PC-3 (cell line): ENCODE data around the gene MEGF6. TPM values are rescaled to one million over a fixed set of nuclear protein-coding genes. Genes with fewer than 3 reads are reported as not detected.

Source experiments
- ATAC-seq: fragments of 200-7000 bp; cut with Tn5 transposase; 2 replicates; pipeline ENCODE4 v1.9.1; 2020; ENCODE audit warnings: mild to moderate bottlenecking, moderate library complexity
- BruUV-seq: library from RNA; stranded (reverse); fragments of 400-500 nt; replicated peaks from 2 replicates; lab custom pipeline; 2021; lab: Mats Ljungman, UMichigan
- CTCF ChIA-PET: fragments of 300-600 bp; sonication (Branson Sonifier 250); formaldehyde crosslinking; loops from one replicate; lab custom pipeline; 2022; ENCODE audit warnings: antibody characterized with exemption; lab: Charles Lee
- POLR2A ChIA-PET: fragments of 300-600 bp; sonication (Branson Sonifier 250); formaldehyde crosslinking; loops from one replicate; lab custom pipeline; 2022; ENCODE audit warnings: antibody characterized with exemption; ENCODE audit not compliant: unreplicated experiment; lab: Charles Lee
- DNase-seq: peaks from one replicate; pipeline ENCODE4 v3.0.0-alpha.2; 2015
- H2AFZ ChIP-seq: fragments of 300-600 bp; sonication (generic); 2 replicates; pipeline ENCODE4 v1.6.0; 2016; ENCODE audit warnings: antibody characterized with exemption, low read length
- H3F3A ChIP-seq: fragments of 300-600 bp; sonication (generic); one replicate; pipeline ENCODE4 v1.6.0; 2017; ENCODE audit warnings: antibody characterized with exemption, low read length, control low read depth, mild to moderate bottlenecking; ENCODE audit not compliant: unreplicated experiment
- H3K27ac ChIP-seq: fragments of 300-600 bp; sonication (generic); 2 replicates; pipeline ENCODE4 v1.5.1; 2016; ENCODE audit warnings: mild to moderate bottlenecking, low read length
- H3K27me3 ChIP-seq: fragments of 300-600 bp; sonication (generic); 2 replicates; pipeline ENCODE4 v1.6.1; 2016; ENCODE audit warnings: low read length, mixed read lengths
- H3K36me3 ChIP-seq: fragments of 300-600 bp; sonication (generic); 2 replicates; pipeline ENCODE4 v1.6.1; 2016; ENCODE audit warnings: low read depth, mixed run types, low read length, mixed read lengths
- H3K4me1 ChIP-seq: fragments of 300-600 bp; sonication (generic); 2 replicates; pipeline ENCODE4 v1.5.1; 2016; ENCODE audit warnings: low read length; ENCODE audit not compliant: insufficient read depth
- H3K4me2 ChIP-seq: fragments of 300-600 bp; sonication (generic); 2 replicates; pipeline ENCODE4 v1.6.0; 2016; ENCODE audit warnings: low read length
- H3K4me3 ChIP-seq: fragments of 300-600 bp; sonication (generic); 2 replicates; pipeline ENCODE4 v1.5.1; 2016; ENCODE audit warnings: mild to moderate bottlenecking, low read length, mixed read lengths
- H3K79me2 ChIP-seq: fragments of 300-600 bp; sonication (generic); 2 replicates; pipeline ENCODE4 v1.6.1; 2017; ENCODE audit warnings: low read length, mixed read lengths
- H3K9ac ChIP-seq: fragments of 300-600 bp; sonication (generic); 2 replicates; pipeline ENCODE4 v1.6.0; 2016; ENCODE audit warnings: mild to moderate bottlenecking, low read length
- H3K9me2 ChIP-seq: fragments of 300-600 bp; sonication (generic); replicated peaks from 2 replicates; pipeline ENCODE4 v1.6.1; 2016; ENCODE audit warnings: mixed run types, low read length, mixed read lengths
- H3K9me3 ChIP-seq: fragments of 300-600 bp; sonication (generic); 2 replicates; pipeline ENCODE4 v1.6.1; 2016; ENCODE audit warnings: low read length, mixed read lengths
- H4K20me1 ChIP-seq: fragments of 300-600 bp; sonication (generic); 2 replicates; pipeline ENCODE4 v1.6.1; 2016; ENCODE audit warnings: low read length, mixed read lengths
- CTCF ChIP-seq: fragments of 300-600 bp; sonication (generic); conservative IDR thresholded peaks from 2 replicates; pipeline ENCODE4 v1.5.1; 2017; ENCODE audit warnings: antibody characterized with exemption, low read depth, mild to moderate bottlenecking, low read length
- EZH2 ChIP-seq: fragments of 300-600 bp; sonication (generic); IDR thresholded peaks from one replicate; pipeline ENCODE4 v1.6.1; 2017; ENCODE audit warnings: antibody characterized with exemption, mild to moderate bottlenecking, low read length; ENCODE audit not compliant: unreplicated experiment
- EZH2phosphoT487 ChIP-seq: fragments of 300-600 bp; sonication (generic); IDR thresholded peaks from 2 replicates; pipeline ENCODE4 v1.6.1; 2018; ENCODE audit warnings: mild to moderate bottlenecking, antibody characterized with exemption, low read length, borderline replicate concordance
- intact Hi-C: fragments of 100-400 bp; cut with micrococcal nuclease; formaldehyde crosslinking; loops from 2 replicates; pipeline ENCODE4 v1.9.0; 2023
- total RNA-seq: library from RNA; depleted of rRNA; stranded (reverse); fragments of >200 nt; gene quantifications from 2 replicates; pipeline ENCODE4 v1.2.3, GENCODE V29; 2014

The MEGF6 gene
- total RNA-seq, 1 experiment from 2014 or later, result 32.5 TPM

GRCh38 chr1:3507636-3508275 lies 103.6 kb downstream of the MEGF6 start:
- Histone ChIP-seq H2AFZ (no peak overlapping the region), H3K36me3 (no peaks in the 10 kb centered on the region), H3K27ac (no peak overlapping the region), H4K20me1 (no peaks in the 10 kb centered on the region), H3K9ac (no peak overlapping the region), H3K9me3 (no peaks in the 10 kb centered on the region), H3K4me3 (no peak overlapping the region), H3F3A (no peaks in the 10 kb centered on the region), H3K4me1 (peaks cover 14% of the 10 kb centered on the region), H3K9me2 (no peaks in the 10 kb centered on the region), H3K79me2 (no peaks in the 10 kb centered on the region), H3K4me2 (no peak overlapping the region), H3K27me3 (no peaks in the 10 kb centered on the region)
- POLR2A ChIA-PET, result interaction anchor here (1.0 kb wide), 1 partner anchor 23 kb away, joined by 6 read pairs; no protein-coding TSS in a partner anchor
- intact Hi-C loops, result no loop called here
- TF ChIP-seq EZH2 (no peak), CTCF (no peak)
- no peak for ATAC-seq
- CTCF ChIA-PET, result no interaction called here
- no peak for DNase-seq
- no TSS peak for BruUV-seq

GRCh38 chr1:3506943-3507342 lies 104.4 kb downstream of the MEGF6 start:
- no peaks in the 10 kb centered on the region for H3K9me2 ChIP-seq
- H3F3A ChIP-seq, result no peaks in the 10 kb centered on the region
- no peaks in the 10 kb centered on the region for H3K9me3 ChIP-seq
- H3K4me3 ChIP-seq, result no peak overlapping the region
- no peaks in the 10 kb centered on the region for H3K36me3 ChIP-seq
- no peak overlapping the region for H3K4me2 ChIP-seq
- POLR2A ChIA-PET, result interaction anchor here (1.0 kb wide), 1 partner anchor 24 kb away, joined by 6 read pairs; no protein-coding TSS in a partner anchor
- TF ChIP-seq CTCF (no peak), EZH2 (no peak), EZH2phosphoT487 (no peak)
- H4K20me1 ChIP-seq, result no peaks in the 10 kb centered on the region
- H3K27ac ChIP-seq, result no peak overlapping the region
- no peak overlapping the region for H3K9ac ChIP-seq
- DNase-seq (no peak), ATAC-seq (no peak)
- no peak overlapping the region for H2AFZ ChIP-seq
- intact Hi-C loops, result no loop called here
- peaks cover 14% of the 10 kb centered on the region for H3K4me1 ChIP-seq
- BruUV-seq, result no TSS peak
- CTCF ChIA-PET, result no interaction called here
- H3K27me3 ChIP-seq, result no peaks in the 10 kb centered on the region
- no peaks in the 10 kb centered on the region for H3K79me2 ChIP-seq

- no peak overlapping the region for H3K4me2 ChIP-seq
- peaks cover 14% of the 10 kb centered on the region for H3K4me1 ChIP-seq
- H3K9me3 ChIP-seq, result no peaks in the 10 kb centered on the region
- no peak overlapping the region for H3K9ac ChIP-seq
- DNase-seq (no peak), ATAC-seq (no peak)
- intact Hi-C loops, result no loop called here
- no peaks in the 10 kb centered on the region for H3K79me2 ChIP-seq
- no TSS peak for BruUV-seq
- no peaks in the 10 kb centered on the region for H4K20me1 ChIP-seq
- H3K27ac ChIP-seq, result no peak overlapping the region
- TF ChIP-seq EZH2phosphoT487, result no peak
- TF ChIP-seq EZH2, result no peak
- no peak overlapping the region for H3K4me3 ChIP-seq
- H3K27me3 ChIP-seq, result no peaks in the 10 kb centered on the region
- no peak overlapping the region for H2AFZ ChIP-seq
- POLR2A ChIA-PET, result no interaction called here
- CTCF ChIA-PET, result no interaction called here
- H3K36me3 ChIP-seq, result no peaks in the 10 kb centered on the region
- H3F3A ChIP-seq, result no peaks in the 10 kb centered on the region
- no peaks in the 10 kb centered on the region for H3K9me2 ChIP-seq
These were observed 105.3 kb downstream of the MEGF6 start for GRCh38 chr1:3506041-3506440.
